HepG2 (cell line): Measurements from ENCODE around the gene CHRNB1. TPM values are rescaled to one million over a fixed set of nuclear protein-coding genes. Genes with fewer than 3 reads are reported as not detected.
A peak's percentile ranks its signal among the peaks of the same experiment; 100 is the strongest.

ENCODE experiments used
- ATRX ChIP-seq: sonication (generic); formaldehyde crosslinking; IDR thresholded peaks from 2 replicates; pipeline ENCODE4 v1.4.0; 2020; ENCODE audit warnings: missing genetic modification reagents, borderline replicate concordance
- EEA1 ChIP-seq: sonication (generic); formaldehyde crosslinking; IDR thresholded peaks from 2 replicates; pipeline ENCODE4 v1.5.1; 2020; ENCODE audit warnings: mild to moderate bottlenecking, missing genetic modification reagents, borderline replicate concordance
- FOSL1 ChIP-seq: sonication (generic); formaldehyde crosslinking; IDR thresholded peaks from 2 replicates; pipeline ENCODE4 v1.9.0; 2021; ENCODE audit warnings: missing genetic modification reagents, borderline replicate concordance
- FOXA3 ChIP-seq: IDR thresholded peaks from 2 replicates; pipeline ENCODE4 v1.6.1; 2016; ENCODE audit warnings: missing genetic modification reagents, missing compliant biosample characterization
- FOXO1 ChIP-seq: sonication (generic); formaldehyde crosslinking; IDR thresholded peaks from 2 replicates; pipeline ENCODE4 v1.4.0; 2020; ENCODE audit warnings: missing genetic modification reagents
- GABPA ChIP-seq, 2 experiments: IDR thresholded peaks; 2 replicates each; pipeline ENCODE4 v1.6.1; 2011 to 2016; ENCODE audit warnings: low read depth in 2 of 2, low read length in 1 of 2, missing biosample characterization in 1 of 2, missing genetic modification characterization in 1 of 2
- GATAD1 ChIP-seq: IDR thresholded peaks from 2 replicates; pipeline ENCODE4 v1.6.1; 2016; ENCODE audit warnings: missing genetic modification reagents, missing compliant biosample characterization
- HOXA7 ChIP-seq: sonication (generic); formaldehyde crosslinking; IDR thresholded peaks from 2 replicates; pipeline ENCODE4 v1.8.1; 2022; ENCODE audit warnings: mild to moderate bottlenecking, missing genetic modification reagents, moderate library complexity
- IKZF4 ChIP-seq: sonication (generic); formaldehyde crosslinking; IDR thresholded peaks from 2 replicates; pipeline ENCODE4 v1.5.1; 2020; ENCODE audit warnings: borderline replicate concordance, mild to moderate bottlenecking, low read depth, missing genetic modification reagents; ENCODE audit errors: not compliant biosample characterization
- KLF6 ChIP-seq: IDR thresholded peaks from 2 replicates; pipeline ENCODE4 v1.8.0; 2016; ENCODE audit warnings: missing biosample characterization, missing genetic modification reagents
- NR3C1 ChIP-seq: sonication (generic); formaldehyde crosslinking; IDR thresholded peaks from 2 replicates; pipeline ENCODE4 v1.4.0; 2020; ENCODE audit warnings: missing genetic modification reagents
- PAWR ChIP-seq: sonication (generic); formaldehyde crosslinking; IDR thresholded peaks from 2 replicates; pipeline ENCODE4 v1.4.0; 2020; ENCODE audit warnings: missing genetic modification reagents, mild to moderate bottlenecking, borderline replicate concordance
- PAX8 ChIP-seq: sonication (generic); formaldehyde crosslinking; IDR thresholded peaks from 2 replicates; pipeline ENCODE4 v1.8.0; 2022; ENCODE audit warnings: mild to moderate bottlenecking, missing genetic modification reagents, borderline replicate concordance
- PHB2 ChIP-seq: fragments of 450-650 bp; IDR thresholded peaks from 2 replicates; pipeline ENCODE4 v1.6.1; 2018; ENCODE audit not compliant: partially characterized antibody
- RFX3 ChIP-seq: IDR thresholded peaks from 2 replicates; pipeline ENCODE4 v1.6.1; 2016; ENCODE audit warnings: missing biosample characterization, missing genetic modification reagents
- SOX5 ChIP-seq: IDR thresholded peaks from 2 replicates; pipeline ENCODE4 v1.6.1; 2016; ENCODE audit warnings: borderline replicate concordance
- STAG1 ChIP-seq: sonication (generic); formaldehyde crosslinking; IDR thresholded peaks from 2 replicates; pipeline ENCODE4 v1.4.0; 2020; ENCODE audit warnings: missing genetic modification reagents
- TAF1 ChIP-seq: sonication (generic); formaldehyde crosslinking; IDR thresholded peaks from 2 replicates; pipeline ENCODE4 v1.4.0; 2020; ENCODE audit warnings: missing genetic modification reagents
- TBX2 ChIP-seq: sonication (generic); formaldehyde crosslinking; IDR thresholded peaks from 2 replicates; pipeline ENCODE4 v1.5.0; 2020; ENCODE audit warnings: missing genetic modification reagents, mild to moderate bottlenecking, borderline replicate concordance
- ZMYM3 ChIP-seq: sonication (generic); formaldehyde crosslinking; IDR thresholded peaks from 2 replicates; pipeline ENCODE4 v1.5.1; 2020; ENCODE audit warnings: mild to moderate bottlenecking, missing genetic modification reagents
- ZNF138 ChIP-seq: sonication (generic); formaldehyde crosslinking; IDR thresholded peaks from 2 replicates; pipeline ENCODE4 v1.5.0; 2020; ENCODE audit warnings: mild to moderate bottlenecking, low read depth, missing genetic modification reagents
- ZNF644 ChIP-seq: IDR thresholded peaks from 2 replicates; pipeline ENCODE4 v1.6.1; 2016; ENCODE audit warnings: low read depth
- polyA plus RNA-seq, 8 experiments: library from polyadenylated mRNA; depleted of rRNA in 3 of 8; stranded (reverse) in 7 of 8; unstranded in 1 of 8; fragments of >200 nt; fragmentation: Illumina TruSeq in 4 of 8; extraction: Trizol in 4 of 8; gene quantifications; 2 replicates each; pipeline versions ENCODE4 v1.2.1 to v1.2.3, GENCODE V29; 2011 to 2016; ENCODE audit warnings: low read depth in 4 of 8, missing spikeins in 1 of 8, mixed read lengths in 1 of 8; ENCODE audit not compliant: insufficient read depth in 1 of 8
- total RNA-seq, 5 experiments: library from RNA; depleted of rRNA; stranded (reverse); fragments of >200 nt; fragmentation: Illumina TruSeq; extraction: Trizol; gene quantifications; 2 replicates each; pipeline ENCODE4 v1.2.3, GENCODE V29; 2016; ENCODE audit warnings: low read depth in 1 of 5
- TF ChIP-seq, protein P1 (sequence below), 2 experiments: sonication (generic) in 1 of 2; formaldehyde crosslinking in 1 of 2; IDR thresholded peaks; 2 replicates each; pipeline versions ENCODE4 v1.5.1 to v1.6.1; 2011 to 2020; ENCODE audit warnings: borderline replicate concordance in 1 of 2, low read depth in 1 of 2, low read length in 1 of 2, mild to moderate bottlenecking in 1 of 2, missing genetic modification reagents in 1 of 2, moderate library complexity in 1 of 2
- TF ChIP-seq, protein P2 (sequence below): IDR thresholded peaks from 2 replicates; pipeline ENCODE4 v1.6.1; 2016; ENCODE audit warnings: control low read depth

CHRNB1 gene
- total and polyA plus RNA-seq, 2 of the 13 experiments (the other 11 are each of a cell fraction or from before 2014, with no cell fraction given), result 5.4 to 33.7 TPM

- TF ChIP-seq NR3C1 (CRISPR knock-in tag), result no peak
- no peak for TF ChIP-seq STAG1 (CRISPR knock-in tag)
- TF ChIP-seq ATRX (CRISPR knock-in tag), result no peak
- no peak for TF ChIP-seq IKZF4
- TF ChIP-seq PAWR (CRISPR knock-in tag), result no peak; the same call in 1 of the 2 replicates
- TF ChIP-seq TBX2 (CRISPR knock-in tag), result peak; percentile 69
- TF ChIP-seq SOX5 (CRISPR knock-in tag), result peak; percentile 58; the same call in 1 of the 2 replicates
- TF ChIP-seq ZMYM3, result peak; percentile 29; the same call in 1 of the 2 replicates
- TF ChIP-seq HOXA7 (CRISPR knock-in tag), result no peak
- no peak for TF ChIP-seq ZNF138 (CRISPR knock-in tag)
- TF ChIP-seq KLF6 (CRISPR knock-in tag), result peak; percentile 96
- TF ChIP-seq TAF1 (CRISPR knock-in tag), result peak; percentile 99
- TF ChIP-seq PAX8 (CRISPR knock-in tag), result peak; percentile 82; the same call in 1 of the 2 replicates
- TF ChIP-seq GATAD1, result peak; percentile 67
- TF ChIP-seq, protein P1, sequence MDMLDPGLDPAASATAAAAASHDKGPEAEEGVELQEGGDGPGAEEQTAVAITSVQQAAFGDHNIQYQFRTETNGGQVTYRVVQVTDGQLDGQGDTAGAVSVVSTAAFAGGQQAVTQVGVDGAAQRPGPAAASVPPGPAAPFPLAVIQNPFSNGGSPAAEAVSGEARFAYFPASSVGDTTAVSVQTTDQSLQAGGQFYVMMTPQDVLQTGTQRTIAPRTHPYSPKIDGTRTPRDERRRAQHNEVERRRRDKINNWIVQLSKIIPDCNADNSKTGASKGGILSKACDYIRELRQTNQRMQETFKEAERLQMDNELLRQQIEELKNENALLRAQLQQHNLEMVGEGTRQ (IDR thresholded peaks at IDR 0.05; ENCODE audit: low read depth, low read length), result no peak
- TF ChIP-seq, protein P1 (CRISPR knock-in tag; IDR thresholded peaks at IDR 0.05; ENCODE audit: borderline replicate concordance), result no peak
- TF ChIP-seq ZNF644, result no peak
- TF ChIP-seq RFX3 (CRISPR knock-in tag), result no peak; the same call in 1 of the 2 replicates
- TF ChIP-seq, protein P2, sequence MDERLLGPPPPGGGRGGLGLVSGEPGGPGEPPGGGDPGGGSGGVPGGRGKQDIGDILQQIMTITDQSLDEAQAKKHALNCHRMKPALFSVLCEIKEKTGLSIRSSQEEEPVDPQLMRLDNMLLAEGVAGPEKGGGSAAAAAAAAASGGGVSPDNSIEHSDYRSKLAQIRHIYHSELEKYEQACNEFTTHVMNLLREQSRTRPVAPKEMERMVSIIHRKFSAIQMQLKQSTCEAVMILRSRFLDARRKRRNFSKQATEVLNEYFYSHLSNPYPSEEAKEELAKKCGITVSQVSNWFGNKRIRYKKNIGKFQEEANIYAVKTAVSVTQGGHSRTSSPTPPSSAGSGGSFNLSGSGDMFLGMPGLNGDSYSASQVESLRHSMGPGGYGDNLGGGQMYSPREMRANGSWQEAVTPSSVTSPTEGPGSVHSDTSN, result no peak; the same call in 1 of the 2 replicates
- TF ChIP-seq EEA1, result peak; percentile 85; the same call in 1 of the 2 replicates
- TF ChIP-seq PHB2, result no peak
- peak; percentile 69 for TF ChIP-seq FOXO1 (CRISPR knock-in tag)
- TF ChIP-seq FOXA3, result peak; percentile 52
- TF ChIP-seq FOSL1 (CRISPR knock-in tag), result no peak
- peak; percentile 29; the same call in 1 of the 2 replicates for TF ChIP-seq GABPA (IDR thresholded peaks at IDR 0.05; ENCODE audit: low read depth, low read length)
- TF ChIP-seq GABPA (CRISPR knock-in tag; IDR thresholded peaks at IDR 0.05; ENCODE audit: low read depth), result peak; percentile 58
These were observed 39.4 kb downstream of the CHRNB1 start, which contains the start of gene POLR2A (continued) for GRCh38 chr17:7484067-7484918.
